Adrenal gland (tissue), 12 donors: ENCODE measurements around the gene TSPAN18. TPM values are rescaled to one million over a fixed set of nuclear protein-coding genes. Genes with fewer than 3 reads are reported as not detected.

Experiments used
- DNase-seq, 7 donors: peaks; one replicate each; pipeline ENCODE4 v3.0.0-alpha.2; 2019 to 2020
- H3K27ac ChIP-seq, 5 donors: fragments of 200-600 bp; sonication (generic) in 4 of 5; 1 replicate in 3 of 5; 2 replicates in 2 of 5; pipeline versions ENCODE4 v1.5.1 to v1.8.0; 2016 to 2020; ENCODE audit warnings: mild to moderate bottlenecking in 1 of 5
- H3K27me3 ChIP-seq: fragments of 200-600 bp; 2 replicates; pipeline ENCODE4 v1.8.0; 2021
- H3K36me3 ChIP-seq, 2 donors: fragments of 200-600 bp; replicated peaks in 1 of 2; 1 replicate in 1 of 2; 2 replicates in 1 of 2; pipeline versions ENCODE4 v1.5.1 to v1.8.0; 2018 to 2022
- H3K4me1 ChIP-seq, 2 donors: fragments of 200-600 bp; replicated peaks in 1 of 2; 1 replicate in 1 of 2; 2 replicates in 1 of 2; pipeline versions ENCODE4 v1.5.1 to v1.8.0; 2018 to 2021
- H3K4me3 ChIP-seq, 4 donors: fragments of 200-600 bp; sonication (generic) in 3 of 4; one replicate each; pipeline ENCODE4 v1.5.1; 2016 to 2018
- H3K9me3 ChIP-seq, 3 donors: fragments of 200-600 bp; sonication (generic) in 1 of 3; replicated peaks in 1 of 3; 1 replicate in 2 of 3; 2 replicates in 1 of 3; pipeline versions ENCODE4 v1.5.1 to v1.8.0; 2016 to 2021
- POLR2A ChIP-seq, 2 donors: fragments of 450-650 bp; IDR thresholded peaks; one replicate each; pipeline ENCODE4 v1.6.1; 2017; ENCODE audit warnings: antibody characterized with exemption in 2 of 2, mild to moderate bottlenecking in 2 of 2, moderate library complexity in 1 of 2
- WGBS, 4 donors: extraction: QIAGEN DNeasy Blood & Tissue Kit in 2 of 4; methylation state at CpG; one replicate each; pipeline versions ENCODE4 v1.1.5 to v1.1.7; 2013 to 2017; 5-methylcytosine and 5-hydroxymethylcytosine counted together
- intact Hi-C, 2 donors: fragments of 100-400 bp; cut with DNase I; formaldehyde crosslinking; loops; one replicate each; pipeline versions ENCODE4 v1.14.1 to v1.15.0; 2022 to 2023
- polyA plus RNA-seq, 3 donors: library from polyadenylated mRNA; stranded (reverse); fragments of 200-250 nt in 2 of 3; fragments of 350-450 nt in 1 of 3; fragmentation: Illumina TruSeq in 1 of 3; extraction: RNeasy Lipid Tissue Mini Kit (QIAGEN cat#74804) in 1 of 3; gene quantifications; one replicate each; pipeline ENCODE4 v1.2.3, GENCODE V29; 2013 to 2014
- total RNA-seq, 9 donors: library from RNA; depleted of rRNA in 4 of 9; stranded (reverse); fragments of >200 nt in 4 of 9; fragments of 120-200 nt in 1 of 9; fragmentation: NEBNext Ultra II Directional in 1 of 9; extraction: Animal tissue kit (Norgen Biotek cat#: 25700) in 1 of 9; gene quantifications; one replicate each; pipeline versions ENCODE4 v1.1.0 to v1.2.4, GENCODE V29; 2013 to 2023
- TF ChIP-seq, protein P1 (sequence below), 6 experiments: fragments of 450-650 bp in 4 of 6; fragments of 200-600 bp in 2 of 6; sonication (generic) in 1 of 6; IDR thresholded peaks; 1 replicate in 5 of 6; 2 replicates in 1 of 6; pipeline versions ENCODE4 v1.5.1 to v1.8.0; 2016 to 2021; ENCODE audit warnings: antibody characterized with exemption in 6 of 6, mild to moderate bottlenecking in 2 of 6, moderate library complexity in 1 of 6
- donor health status: healthy with polysubstance abuse.
- donor health status: Bipolar disorder and iron deficiency.
- donor health status: DM: yes; HTN: yes; CAD: no.
- donor health status: DM: no; HTN: no; CAD: no.
- donor health status: DM: no; HTN: no; CAD: no.
- donor health status: DM: yes; HTN: yes; CAD: no.

The TSPAN18 gene
- total and polyA plus RNA-seq, 12 donors: 24.5 to 168 (median 58.4) TPM

DNA sequence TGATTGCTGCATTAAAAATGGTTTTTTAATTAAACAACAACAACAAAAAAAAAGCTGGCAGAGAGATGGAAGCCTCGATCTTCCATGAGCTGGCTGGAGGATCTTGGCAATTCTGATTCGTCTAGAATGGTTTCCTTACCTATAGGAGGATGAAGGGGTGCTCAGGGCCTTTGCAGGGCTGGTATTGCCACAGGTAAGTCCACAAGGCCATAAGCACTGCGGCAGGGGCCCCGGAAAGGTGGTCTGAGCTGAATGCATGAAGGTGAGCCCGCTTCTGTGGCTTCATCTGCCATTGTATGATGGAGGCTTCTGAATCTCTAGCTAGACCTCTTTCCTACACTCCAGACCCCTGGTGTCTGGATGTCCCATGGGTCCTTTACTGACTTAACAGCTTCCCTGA is 101.5 kb downstream of the TSPAN18 start:
- H3K9me3 ChIP-seq: no peaks in the 10 kb centered on the region
- intact Hi-C loops: no loop called here
- peaks cover 7 to 19% of the 10 kb centered on the region in 2 donors for H3K4me1 ChIP-seq
- no peak for DNase-seq
- H3K4me3 ChIP-seq: no peak overlapping the region
- TF ChIP-seq POLR2A (IDR thresholded peaks at IDR 0.05): no peak
- TF ChIP-seq, protein P1, sequence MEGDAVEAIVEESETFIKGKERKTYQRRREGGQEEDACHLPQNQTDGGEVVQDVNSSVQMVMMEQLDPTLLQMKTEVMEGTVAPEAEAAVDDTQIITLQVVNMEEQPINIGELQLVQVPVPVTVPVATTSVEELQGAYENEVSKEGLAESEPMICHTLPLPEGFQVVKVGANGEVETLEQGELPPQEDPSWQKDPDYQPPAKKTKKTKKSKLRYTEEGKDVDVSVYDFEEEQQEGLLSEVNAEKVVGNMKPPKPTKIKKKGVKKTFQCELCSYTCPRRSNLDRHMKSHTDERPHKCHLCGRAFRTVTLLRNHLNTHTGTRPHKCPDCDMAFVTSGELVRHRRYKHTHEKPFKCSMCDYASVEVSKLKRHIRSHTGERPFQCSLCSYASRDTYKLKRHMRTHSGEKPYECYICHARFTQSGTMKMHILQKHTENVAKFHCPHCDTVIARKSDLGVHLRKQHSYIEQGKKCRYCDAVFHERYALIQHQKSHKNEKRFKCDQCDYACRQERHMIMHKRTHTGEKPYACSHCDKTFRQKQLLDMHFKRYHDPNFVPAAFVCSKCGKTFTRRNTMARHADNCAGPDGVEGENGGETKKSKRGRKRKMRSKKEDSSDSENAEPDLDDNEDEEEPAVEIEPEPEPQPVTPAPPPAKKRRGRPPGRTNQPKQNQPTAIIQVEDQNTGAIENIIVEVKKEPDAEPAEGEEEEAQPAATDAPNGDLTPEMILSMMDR (IDR thresholded peaks at IDR 0.05): no peak
- 94 to 98% (median 95%) methylated on average over 5 of the region's 5 CpGs for WGBS, 4 donors
- no peaks in the 10 kb centered on the region for H3K27me3 ChIP-seq
- H3K27ac ChIP-seq: no peak overlapping the region
- H3K36me3 ChIP-seq: no peaks in the 10 kb centered on the region

DNA sequence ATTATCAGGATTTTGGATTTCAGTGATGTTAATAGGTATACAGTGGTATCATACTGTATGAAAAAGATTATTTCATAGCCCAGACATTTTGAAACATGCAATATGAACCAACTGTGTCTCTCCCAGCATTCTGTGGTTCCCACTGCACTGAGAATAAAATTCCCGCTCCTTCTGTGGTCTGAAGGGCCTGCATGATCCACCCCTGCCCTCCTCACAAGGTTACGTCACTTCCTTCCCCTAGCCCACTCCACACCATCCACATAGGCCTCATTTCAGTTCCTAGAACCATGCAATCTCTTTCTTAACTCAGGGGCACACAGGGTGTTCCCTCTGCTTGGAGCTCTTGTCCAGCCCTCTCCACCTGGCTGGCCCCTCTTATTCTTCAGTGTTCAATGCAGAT is 103.1 kb downstream of the TSPAN18 start:
- Histone ChIP-seq H3K4me1 (peaks cover 21 to 28% of the 10 kb centered on the region in 2 donors), H3K27ac (no peak overlapping the region), H3K36me3 (no peaks in the 10 kb centered on the region), H3K9me3 (no peaks in the 10 kb centered on the region), H3K4me3 (no peak overlapping the region), H3K27me3 (no peaks in the 10 kb centered on the region)
- intact Hi-C loops: no loop called here
- TF ChIP-seq, protein P1 (IDR thresholded peaks at IDR 0.05): no peak
- TF ChIP-seq POLR2A (IDR thresholded peaks at IDR 0.05): no peak
- WGBS, 4 donors: 81 to 90% (median 88%) methylated on average over 2 of the region's 2 CpGs
- no peak for DNase-seq

DNA sequence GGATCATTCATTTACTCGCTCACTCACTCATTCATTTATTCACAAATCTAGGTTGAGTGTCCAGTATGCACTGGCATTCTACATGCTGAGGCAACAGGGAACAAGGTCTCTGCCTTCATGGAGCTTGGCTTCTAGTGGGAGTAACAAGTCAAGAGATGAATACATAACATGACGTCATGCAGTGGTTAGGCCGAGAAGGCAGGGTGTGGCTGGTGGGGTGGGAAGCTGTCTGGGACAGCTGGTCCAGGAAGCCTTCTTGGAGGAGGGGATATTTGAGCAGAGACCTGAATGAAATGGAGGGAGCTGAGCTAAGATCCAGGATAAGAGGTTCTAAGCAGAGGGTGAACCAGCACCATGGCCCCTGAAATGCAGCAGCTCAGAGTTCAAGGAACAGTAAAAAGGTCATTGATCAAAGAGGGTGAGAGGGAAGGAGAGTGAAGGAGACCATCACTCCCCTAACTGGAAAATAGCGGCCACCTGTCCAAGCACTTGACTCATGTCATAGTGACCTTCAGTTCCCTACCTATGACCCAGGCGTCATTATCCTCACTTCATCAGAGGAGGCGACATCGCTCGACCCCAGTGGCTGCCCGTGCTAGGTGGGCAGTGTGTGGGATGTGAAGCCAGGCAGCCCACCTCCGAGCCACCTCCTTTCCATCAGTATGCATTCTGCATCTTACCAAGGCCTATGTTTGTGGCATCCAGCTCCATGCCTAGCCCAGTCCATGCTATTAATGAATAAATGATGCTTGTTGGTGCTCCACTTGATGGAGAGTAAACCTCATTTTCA is 105.0 kb downstream of the TSPAN18 start:
- peaks cover 20 to 28% of the 10 kb centered on the region in 2 donors for H3K4me1 ChIP-seq
- no peaks in the 10 kb centered on the region for H3K9me3 ChIP-seq
- intact Hi-C loops: no loop called here
- no peaks in the 10 kb centered on the region for H3K27me3 ChIP-seq
- no peak overlapping the region for H3K27ac ChIP-seq
- no peak overlapping the region for H3K4me3 ChIP-seq
- no peak for DNase-seq
- 88 to 89% (median 89%) methylated on average over 7 to 10 of the region's 10 CpGs for WGBS, 4 donors
- TF ChIP-seq POLR2A (IDR thresholded peaks at IDR 0.05): no peak
- TF ChIP-seq, protein P1 (IDR thresholded peaks at IDR 0.05): no peak
- no peaks in the 10 kb centered on the region for H3K36me3 ChIP-seq

DNA sequence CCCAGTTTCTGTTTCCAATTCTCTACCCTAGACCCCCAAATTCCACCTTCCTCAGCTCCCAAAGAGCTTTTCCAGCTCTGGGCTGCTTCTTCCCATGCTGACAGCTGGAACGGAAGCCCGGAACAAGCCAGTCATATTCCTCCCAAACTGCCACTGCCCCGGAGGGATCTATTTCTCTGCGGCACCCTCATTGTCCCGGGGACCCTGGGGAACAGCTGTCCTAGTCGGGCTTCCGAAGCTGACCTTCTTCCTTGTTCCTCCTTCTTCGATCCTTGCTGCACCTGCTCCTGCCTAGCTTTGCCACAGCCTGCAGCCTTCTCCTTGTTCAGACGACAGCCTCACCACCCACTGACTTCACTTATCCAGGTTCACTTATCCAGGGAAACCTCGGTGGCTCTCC is 105.7 kb downstream of the TSPAN18 start:
- intact Hi-C loops: no loop called here
- no peak for DNase-seq
- Histone ChIP-seq H3K27ac (no peak overlapping the region), H3K36me3 (no peaks in the 10 kb centered on the region), H3K4me3 (no peak overlapping the region), H3K4me1 (peaks cover 18 to 24% of the 10 kb centered on the region in 2 donors), H3K27me3 (no peaks in the 10 kb centered on the region), H3K9me3 (no peaks in the 10 kb centered on the region)
- TF ChIP-seq, protein P1 (IDR thresholded peaks at IDR 0.05): no peak
- TF ChIP-seq POLR2A (IDR thresholded peaks at IDR 0.05): no peak
- WGBS, 4 donors: 82 to 92% (median 89%) methylated on average over 10 of the region's 10 CpGs
